HG03575 (cell line): ENCODE data around the gene EIF4A3.

Source experiments
- ATAC-seq: cut with Tn5 transposase; IDR thresholded peaks from one replicate; pipeline ENCODE4 v1.9.1; 2021; ENCODE audit not compliant: unreplicated experiment, insufficient number of reproducible peaks, low FRiP score; ENCODE audit errors: extremely low read depth

Gene EIF4A3

DNA sequence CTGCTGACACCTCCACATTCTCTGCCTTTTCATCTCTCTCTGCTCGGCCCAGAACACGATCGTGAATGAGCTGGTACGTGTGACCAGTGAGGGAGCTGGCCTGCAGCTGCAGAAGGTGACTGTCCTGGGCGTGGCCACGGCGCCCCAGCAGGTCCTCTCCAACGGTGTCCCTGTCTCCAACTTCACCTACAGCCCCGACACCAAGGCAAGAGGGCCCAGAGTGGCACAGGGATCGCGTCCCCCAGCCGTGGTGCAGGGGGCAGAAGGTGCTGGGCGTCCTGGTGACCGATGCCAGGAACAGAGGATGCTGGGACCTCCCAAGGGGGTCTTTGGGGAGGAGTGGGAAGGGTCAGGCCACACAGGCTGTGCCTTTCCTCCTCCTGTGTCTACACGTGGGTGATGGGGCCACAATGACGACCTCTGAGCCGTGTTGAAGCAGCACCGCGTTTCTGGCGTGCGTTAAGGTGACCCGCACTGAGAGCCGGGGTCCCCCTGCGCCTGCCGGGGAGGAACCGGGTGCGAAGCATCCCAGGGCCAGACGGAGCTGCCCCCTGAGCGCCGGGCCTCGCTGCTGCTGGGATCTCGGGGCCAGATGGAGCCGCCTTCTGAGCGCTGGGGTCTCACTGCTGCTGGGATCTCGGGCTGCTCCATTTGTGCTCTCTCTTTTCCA, 28.2 kb downstream of the EIF4A3 start:
- ATAC-seq, result no peak

- no peak for ATAC-seq
These were observed 29.2 kb downstream of the EIF4A3 start for GRCh38 chr17:80117491-80118401.

DNA sequence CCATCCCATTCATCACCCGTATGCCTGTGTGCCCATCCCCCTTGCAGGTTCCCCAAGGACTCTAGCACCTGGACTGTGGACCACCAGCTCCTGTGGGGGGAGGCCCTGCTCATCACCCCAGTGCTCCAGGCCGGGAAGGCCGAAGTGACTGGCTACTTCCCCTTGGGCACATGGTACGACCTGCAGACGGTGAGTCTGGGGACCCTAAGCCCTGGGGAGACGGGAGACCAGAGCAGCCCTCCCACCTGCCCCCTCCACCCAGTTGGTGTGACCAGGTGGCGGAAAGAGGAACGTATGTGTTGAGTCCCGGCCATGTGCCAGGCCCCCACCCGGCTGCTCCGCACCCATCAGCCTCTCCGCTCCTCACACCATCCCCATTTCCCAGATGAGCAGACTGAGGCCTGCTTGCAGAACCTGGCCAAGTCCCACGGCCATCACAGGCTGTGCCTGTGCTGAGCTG, 30.0 kb downstream of the EIF4A3 start:
- ATAC-seq, result no peak

- no peak for ATAC-seq
These were observed 30.5 kb downstream of the EIF4A3 start for GRCh38 chr17:80116276-80116920.

- no peak for ATAC-seq
These were observed 31.8 kb downstream of the EIF4A3 start for GRCh38 chr17:80115159-80115558.

GRCh38 chr17:80114758-80115157, 32.2 kb downstream of the EIF4A3 start:
- no peak for ATAC-seq

DNA sequence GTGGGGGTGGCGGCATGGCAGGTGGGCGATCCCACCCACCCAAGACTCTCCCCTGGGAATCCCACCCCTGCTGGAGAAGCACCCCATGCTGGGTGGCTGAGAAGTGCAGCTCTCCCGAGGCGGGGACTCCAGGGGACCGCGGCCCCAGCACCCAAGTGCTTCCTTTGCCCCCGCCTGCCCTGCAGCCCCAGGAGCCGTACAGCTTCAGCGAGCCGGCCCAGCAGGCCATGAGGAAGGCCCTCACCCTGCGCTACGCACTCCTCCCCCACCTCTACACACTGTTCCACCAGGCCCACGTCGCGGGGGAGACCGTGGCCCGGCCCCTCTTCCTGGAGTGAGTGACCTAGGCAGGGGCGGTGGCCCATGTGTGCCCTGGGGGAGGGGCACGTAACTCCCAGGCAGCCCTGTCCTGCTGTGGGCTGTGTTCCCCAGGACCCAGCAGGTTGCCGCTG, 33.9 kb downstream of the EIF4A3 start:
- no peak for ATAC-seq

- no peak for ATAC-seq
These were observed 34.4 kb downstream of the EIF4A3 start for GRCh38 chr17:80112471-80113032.

- no peak for ATAC-seq
These were observed 35.0 kb downstream of the EIF4A3 start for GRCh38 chr17:80111702-80112470.

DNA sequence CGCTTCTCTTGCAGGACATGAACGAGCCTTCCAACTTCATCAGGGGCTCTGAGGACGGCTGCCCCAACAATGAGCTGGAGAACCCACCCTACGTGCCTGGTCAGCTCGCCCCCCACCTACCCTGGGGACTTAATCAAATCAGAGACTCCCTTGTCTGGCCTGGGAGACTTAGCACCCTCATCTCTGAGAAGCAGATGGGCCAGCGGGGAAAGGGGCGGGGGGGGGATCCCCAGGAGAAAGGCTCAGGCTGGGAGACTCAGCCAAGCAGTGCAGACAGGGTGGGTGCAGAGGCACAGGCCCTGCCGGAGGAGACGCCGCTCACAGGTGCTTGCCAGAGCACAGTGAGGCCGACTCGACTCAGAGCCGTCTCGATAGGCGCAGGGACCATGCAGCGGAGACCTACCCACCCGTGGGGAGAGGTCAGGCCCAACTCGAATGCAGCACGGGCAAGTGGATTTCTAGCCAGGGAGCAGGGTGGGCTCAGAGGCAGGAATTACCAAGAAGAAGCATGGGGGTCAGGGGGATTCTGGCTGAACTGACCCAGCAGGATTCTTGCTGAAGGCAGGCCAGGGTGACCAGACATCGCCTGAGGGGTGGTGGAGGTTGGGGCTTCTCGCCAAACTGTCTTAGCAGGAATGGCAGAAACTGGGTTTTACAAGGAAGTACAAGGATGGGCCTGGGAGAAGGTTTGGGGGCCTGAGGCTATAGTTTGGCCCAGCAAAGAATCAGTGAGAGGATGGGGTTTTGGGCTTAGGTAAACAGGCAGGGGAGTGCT, 35.8 kb downstream of the EIF4A3 start:
- ATAC-seq, result no peak

DNA sequence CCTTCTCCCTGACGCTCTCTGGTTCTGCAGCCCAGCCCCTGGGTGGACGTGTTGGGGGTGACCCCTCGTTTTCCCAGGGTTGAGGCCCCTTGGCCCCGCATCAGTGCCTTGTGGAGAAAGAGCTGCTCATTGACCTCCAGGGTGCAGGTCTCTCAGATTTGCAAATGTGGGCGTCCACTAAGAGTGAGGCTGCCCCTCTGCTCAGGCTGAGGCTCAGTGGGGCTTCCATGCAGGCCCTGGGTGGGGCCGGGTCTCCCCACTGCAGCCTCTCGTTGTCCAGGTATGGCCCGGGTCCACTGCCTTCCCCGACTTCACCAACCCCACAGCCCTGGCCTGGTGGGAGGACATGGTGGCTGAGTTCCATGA, 36.5 kb downstream of the EIF4A3 start:
- no peak for ATAC-seq

DNA sequence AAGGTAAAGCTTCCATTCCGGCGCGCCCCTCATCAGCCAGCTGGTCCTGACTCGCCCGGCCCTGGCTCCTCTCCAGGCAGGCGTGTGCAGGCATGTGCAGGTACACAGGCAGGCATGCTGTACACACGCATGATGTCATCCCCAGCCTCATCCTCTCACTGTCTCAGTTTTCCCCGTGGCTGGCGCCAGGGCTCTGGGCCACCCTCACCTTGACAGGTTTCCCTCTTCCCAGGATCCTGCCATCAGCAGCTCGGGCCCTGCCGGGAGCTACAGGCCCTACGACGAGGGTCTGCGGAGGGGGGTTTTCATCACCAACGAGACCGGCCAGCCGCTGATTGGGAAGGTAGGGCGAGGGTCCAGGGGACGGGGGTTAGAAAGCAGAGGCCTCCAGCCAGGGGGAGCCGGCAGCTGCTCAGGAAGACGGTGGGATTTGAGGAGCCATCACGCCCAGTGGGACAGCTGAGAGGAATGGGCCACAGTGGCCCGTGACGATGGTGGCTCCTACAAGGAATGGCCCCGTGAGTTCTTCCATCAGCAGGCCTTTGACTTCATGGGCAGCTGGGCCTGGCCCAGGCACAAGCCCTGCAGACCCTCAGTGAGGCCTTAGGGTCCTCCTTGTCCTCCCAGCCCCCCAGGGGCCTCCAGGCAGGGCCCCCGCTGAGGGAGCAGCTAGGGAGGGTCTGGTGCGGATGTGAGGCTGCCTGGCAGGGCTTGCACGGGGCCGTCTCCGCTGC, 37.0 kb downstream of the EIF4A3 start:
- ATAC-seq, result no peak

- ATAC-seq, result no peak
These were observed 37.8 kb downstream of the EIF4A3 start for GRCh38 chr17:80109066-80109660.

DNA sequence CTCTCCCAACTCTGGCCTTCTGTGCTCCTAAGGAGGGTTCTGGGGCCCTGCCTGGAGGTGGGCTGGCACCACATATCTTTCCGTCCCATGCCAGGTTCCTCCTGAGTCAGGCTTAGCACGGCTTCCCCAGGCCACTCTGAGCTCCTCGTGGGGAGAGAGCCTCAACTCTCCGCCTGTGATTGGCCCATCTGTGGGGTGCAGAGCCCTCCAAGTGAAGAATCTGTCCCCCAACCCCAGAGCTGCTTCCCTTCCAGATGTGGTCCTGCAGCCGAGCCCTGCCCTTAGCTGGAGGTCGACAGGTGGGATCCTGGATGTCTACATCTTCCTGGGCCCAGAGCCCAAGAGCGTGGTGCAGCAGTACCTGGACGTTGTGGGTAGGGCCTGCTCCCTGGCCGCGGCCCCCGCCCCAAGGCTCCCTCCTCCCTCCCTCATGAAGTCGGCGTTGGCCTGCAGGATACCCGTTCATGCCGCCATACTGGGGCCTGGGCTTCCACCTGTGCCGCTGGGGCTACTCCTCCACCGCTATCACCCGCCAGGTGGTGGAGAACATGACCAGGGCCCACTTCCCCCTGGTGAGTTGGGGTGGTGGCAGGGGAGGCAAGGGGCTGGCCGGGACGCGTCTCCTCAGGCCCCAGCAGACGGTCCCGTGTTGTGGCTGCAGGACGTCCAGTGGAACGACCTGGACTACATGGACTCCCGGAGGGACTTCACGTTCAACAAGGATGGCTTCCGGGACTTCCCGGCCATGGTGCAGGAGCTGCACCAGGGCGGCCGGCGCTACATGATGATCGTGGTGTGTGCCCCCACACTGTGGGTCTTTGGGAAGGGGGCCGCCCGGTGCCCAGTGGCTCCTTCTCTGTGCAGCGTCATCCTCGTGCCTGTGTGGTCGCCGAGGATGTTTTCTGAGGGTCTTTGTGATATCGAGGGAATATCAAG, 38.6 kb downstream of the EIF4A3 start:
- no peak for ATAC-seq

GRCh38 chr17:80107231-80108021, 39.5 kb downstream of the EIF4A3 start:
- ATAC-seq, result no peak
